GM23338 (cell line): ENCODE measurements around the gene APP. TPM values are rescaled to one million over a fixed set of nuclear protein-coding genes. Genes with fewer than 3 reads are reported as not detected.

ENCODE experiments used
- ATAC-seq: fragments of 200-7000 bp; cut with Tn5 transposase; 3 replicates; pipeline ENCODE4 v1.9.1; 2020
- DNase-seq: peaks from one replicate; pipeline ENCODE4 v3.0.0-alpha.2; 2015; ENCODE audit warnings: low spot score
- H2AFZ ChIP-seq: fragments of 200-600 bp; sonication (generic); 2 replicates; pipeline ENCODE4 v1.8.0; 2016; ENCODE audit warnings: antibody characterized with exemption, mild to moderate bottlenecking, moderate library complexity
- H3F3A ChIP-seq: fragments of 200-600 bp; sonication (generic); replicated peaks from 2 replicates; pipeline ENCODE4 v1.8.0; 2017; ENCODE audit warnings: antibody characterized with exemption, mixed run types, low read depth
- H3K27ac ChIP-seq: fragments of 200-600 bp; sonication (generic); 2 replicates; pipeline ENCODE4 v1.6.1; 2016; ENCODE audit warnings: low read depth
- H3K27me3 ChIP-seq: fragments of 200-600 bp; sonication (generic); 2 replicates; pipeline ENCODE4 v1.8.0; 2016; ENCODE audit warnings: mild to moderate bottlenecking, mixed run types, moderate library complexity; ENCODE audit not compliant: insufficient read depth
- H3K36me3 ChIP-seq: fragments of 200-600 bp; sonication (generic); 2 replicates; pipeline ENCODE4 v1.8.0; 2016; ENCODE audit warnings: mild to moderate bottlenecking; ENCODE audit not compliant: insufficient read depth
- H3K4me1 ChIP-seq: fragments of 200-600 bp; sonication (generic); 2 replicates; pipeline ENCODE4 v1.8.0; 2016; ENCODE audit warnings: mild to moderate bottlenecking, moderate library complexity; ENCODE audit not compliant: insufficient read depth
- H3K4me2 ChIP-seq: fragments of 200-600 bp; sonication (generic); 2 replicates; pipeline ENCODE4 v1.7.1; 2017; ENCODE audit warnings: mixed run types
- H3K4me3 ChIP-seq: fragments of 200-600 bp; sonication (generic); 2 replicates; pipeline ENCODE4 v1.6.1; 2016; ENCODE audit warnings: mixed run types
- H3K79me2 ChIP-seq: fragments of 200-600 bp; sonication (generic); replicated peaks from 2 replicates; pipeline ENCODE4 v1.8.0; 2017; ENCODE audit warnings: mild to moderate bottlenecking; ENCODE audit not compliant: insufficient read depth
- H3K9me2 ChIP-seq: fragments of 200-600 bp; sonication (generic); 2 replicates; pipeline ENCODE4 v1.8.0; 2017; ENCODE audit not compliant: insufficient read depth
- H4K20me1 ChIP-seq: fragments of 200-600 bp; sonication (generic); replicated peaks from 2 replicates; pipeline ENCODE4 v1.8.0; 2017; ENCODE audit warnings: mild to moderate bottlenecking; ENCODE audit not compliant: insufficient read depth
- H3K27ac Mint-ChIP-seq: 2 replicates; pipeline ENCODE4 v1.8.0; 2020; ENCODE audit warnings: inconsistent platforms, mild to moderate bottlenecking, moderate library complexity, mixed read lengths
- H3K27me3 Mint-ChIP-seq: 3 replicates; pipeline ENCODE4 v1.8.0; 2022; ENCODE audit warnings: low read depth, mild to moderate bottlenecking, moderate library complexity, mixed read lengths, inconsistent platforms; ENCODE audit not compliant: insufficient read depth, poor library complexity
- H3K36me3 Mint-ChIP-seq: 3 replicates; pipeline ENCODE4 v1.8.0; 2021; ENCODE audit warnings: low read depth, mild to moderate bottlenecking, inconsistent platforms, moderate library complexity, mixed read lengths
- H3K4me1 Mint-ChIP-seq: 3 replicates; pipeline ENCODE4 v1.8.0; 2020; ENCODE audit warnings: mild to moderate bottlenecking, inconsistent platforms, mixed read lengths
- H3K4me3 Mint-ChIP-seq: 3 replicates; pipeline ENCODE4 v1.8.0; 2021; ENCODE audit warnings: moderate library complexity, mild to moderate bottlenecking, inconsistent platforms, mixed read lengths
- H3K9me3 Mint-ChIP-seq: 3 replicates; pipeline ENCODE4 v1.8.0; 2020; ENCODE audit warnings: moderate library complexity, mild to moderate bottlenecking, inconsistent platforms, mixed read lengths
- CREB1 ChIP-seq: fragments of 250-450 bp; sonication (Bioruptor Pico); IDR thresholded peaks from 2 replicates; pipeline ENCODE4 v1.5.0; 2020; ENCODE audit warnings: low read depth, mild to moderate bottlenecking, moderate library complexity
- CTCF ChIP-seq, 2 experiments: fragments of 200-600 bp in 1 of 2; sonication (generic) in 1 of 2; conservative IDR thresholded peaks; 2 replicates each; pipeline versions ENCODE4 v1.5.1 to v1.6.1; 2016 to 2017; ENCODE audit warnings: antibody characterized with exemption in 2 of 2, low read depth in 2 of 2, mild to moderate bottlenecking in 2 of 2, moderate library complexity in 1 of 2
- ETS1 ChIP-seq: IDR thresholded peaks from 2 replicates; pipeline ENCODE4 v1.6.1; 2016; ENCODE audit warnings: antibody characterized with exemption
- EZH2phosphoT487 ChIP-seq: fragments of 200-600 bp; sonication (generic); IDR thresholded peaks from one replicate; pipeline ENCODE4 v1.8.1; 2018; ENCODE audit warnings: antibody characterized with exemption; ENCODE audit not compliant: unreplicated experiment
- NANOG ChIP-seq: IDR thresholded peaks from 2 replicates; pipeline ENCODE4 v1.6.1; 2016; ENCODE audit warnings: antibody characterized with exemption, borderline replicate concordance
- REST ChIP-seq: IDR thresholded peaks from one replicate; pipeline ENCODE4 v1.6.1; 2018; ENCODE audit warnings: antibody characterized with exemption; ENCODE audit not compliant: unreplicated experiment
- STAT1 ChIP-seq: IDR thresholded peaks from one replicate; pipeline ENCODE4 v1.6.1; 2016; ENCODE audit warnings: antibody characterized with exemption; ENCODE audit not compliant: unreplicated experiment
- ZNF114 ChIP-seq: fragments of 250-450 bp; sonication (Bioruptor Pico); IDR thresholded peaks from 2 replicates; pipeline ENCODE4 v1.5.0; 2020; ENCODE audit warnings: mild to moderate bottlenecking, moderate library complexity
- ZNF331 ChIP-seq: fragments of 250-450 bp; sonication (Bioruptor Pico); IDR thresholded peaks from 2 replicates; pipeline ENCODE4 v1.5.0; 2020; ENCODE audit warnings: low read depth, mild to moderate bottlenecking, moderate library complexity
- ZNF462 ChIP-seq: fragments of 250-450 bp; sonication (Bioruptor Pico); IDR thresholded peaks from 2 replicates; pipeline ENCODE4 v1.5.0; 2020; ENCODE audit warnings: mild to moderate bottlenecking, moderate library complexity
- polyA plus RNA-seq: library from polyadenylated mRNA; unstranded; fragments of >200 nt; fragmentation: Nextera tagmentation; extraction: Ambion mirVana; gene quantifications from 2 replicates; pipeline ENCODE4 v1.2.1, GENCODE V29; 2016
- total RNA-seq: library from RNA; depleted of rRNA; stranded (reverse); fragments of >200 nt; shearing (Covaris generic); gene quantifications from 2 replicates; pipeline ENCODE4 v1.2.3, GENCODE V29; 2014

The APP gene
- total and polyA plus RNA-seq, 2 experiments from 2014 or later, result 69.4 to 444 TPM

- Mint-ChIP-seq H3K27ac (no peak overlapping the region), H3K9me3 (no peaks in the 10 kb centered on the region), H3K4me3 (no peak overlapping the region), H3K4me1 (no peaks in the 10 kb centered on the region), H3K36me3 (no peaks in the 10 kb centered on the region), H3K27me3 (no peaks in the 10 kb centered on the region)
- no peak for ATAC-seq
- no peak overlapping the region for H3K27ac ChIP-seq
- H3F3A ChIP-seq, result no peaks in the 10 kb centered on the region
- H3K9me2 ChIP-seq, result no peaks in the 10 kb centered on the region
- no peaks in the 10 kb centered on the region for H3K4me1 ChIP-seq
- no peaks in the 10 kb centered on the region for H3K79me2 ChIP-seq
- DNase-seq, result no peak
- no peak overlapping the region for H3K4me3 ChIP-seq
- H4K20me1 ChIP-seq, result no peaks in the 10 kb centered on the region
- TF ChIP-seq NANOG (no peak), ZNF462 (CRISPR knock-in tag) (no peak), ZNF114 (CRISPR knock-in tag) (no peak), STAT1 (no peak), CTCF (conservative IDR thresholded peaks at IDR 0.05; ENCODE audit: low read depth in 2 of 2) (no peak), ETS1 (no peak), REST (no peak), ZNF331 (CRISPR knock-in tag) (no peak), CREB1 (CRISPR knock-in tag) (no peak), EZH2phosphoT487 (no peak)
- H3K36me3 ChIP-seq, result no peaks in the 10 kb centered on the region
- H3K27me3 ChIP-seq, result no peaks in the 10 kb centered on the region
- no peak overlapping the region for H2AFZ ChIP-seq
- H3K4me2 ChIP-seq, result no peak overlapping the region
These were observed 28.9 kb upstream of the APP start for GRCh38 chr21:26199456-26199855.
